Measurements from ENCODE around the gene NFE2L2.

GRCh38 chr2:177295484-177295883 lies 31.0 kb upstream of the NFE2L2 start:
- no peak for TF ChIP-seq FOXM1 (IDR thresholded peaks at IDR 0.05; ENCODE audit: low read depth)
- no peak for TF ChIP-seq FOSL2 (IDR thresholded peaks at IDR 0.05; ENCODE audit: borderline replicate concordance, low read depth)
- TF ChIP-seq CTCF (IDR thresholded peaks at IDR 0.05), result no peak
- TF ChIP-seq YY1 (IDR thresholded peaks at IDR 0.05; ENCODE audit: low read depth), result no peak
- TF ChIP-seq, protein P1, sequence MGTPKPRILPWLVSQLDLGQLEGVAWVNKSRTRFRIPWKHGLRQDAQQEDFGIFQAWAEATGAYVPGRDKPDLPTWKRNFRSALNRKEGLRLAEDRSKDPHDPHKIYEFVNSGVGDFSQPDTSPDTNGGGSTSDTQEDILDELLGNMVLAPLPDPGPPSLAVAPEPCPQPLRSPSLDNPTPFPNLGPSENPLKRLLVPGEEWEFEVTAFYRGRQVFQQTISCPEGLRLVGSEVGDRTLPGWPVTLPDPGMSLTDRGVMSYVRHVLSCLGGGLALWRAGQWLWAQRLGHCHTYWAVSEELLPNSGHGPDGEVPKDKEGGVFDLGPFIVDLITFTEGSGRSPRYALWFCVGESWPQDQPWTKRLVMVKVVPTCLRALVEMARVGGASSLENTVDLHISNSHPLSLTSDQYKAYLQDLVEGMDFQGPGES (IDR thresholded peaks at IDR 0.05; ENCODE audit: low read depth, low read length), result no peak
- TF ChIP-seq TCF12 (IDR thresholded peaks at IDR 0.05), result peak; percentile 61
